CD8-positive, alpha-beta memory T cell (primary cell): ENCODE measurements around the gene NFX1. TPM values are rescaled to one million over a fixed set of nuclear protein-coding genes. Genes with fewer than 3 reads are reported as not detected.
A peak's percentile ranks its signal among the peaks of the same experiment; 100 is the strongest.
"Not testable (repeated sequence)": the region's sequence is repeated elsewhere in the genome, so short reads cannot be mapped to it uniquely, and the experiment has no call there.

ENCODE experiments used
- CTCF ChIA-PET: fragments of 350-600 bp; sonication (Branson Sonifier 250); formaldehyde crosslinking; loops from one replicate; lab custom pipeline; 2021; ENCODE audit warnings: antibody characterized with exemption; lab: Charles Lee
- POLR2A ChIA-PET: fragments of 350-600 bp; sonication (Branson Sonifier 250); formaldehyde crosslinking; loops from one replicate; lab custom pipeline; 2021; ENCODE audit warnings: antibody characterized with exemption; lab: Charles Lee
- DNase-seq, 5 donors: peaks; one replicate each; pipeline versions ENCODE4 v3.0.0 to v3.0.0-alpha.2; 2020 to 2022; ENCODE audit warnings: mixed read lengths in 1 of 5
- H3K27ac ChIP-seq: one replicate; pipeline ENCODE4 v1.7.0; 2013; ENCODE audit warnings: low read depth, mild to moderate bottlenecking, low read length, moderate library complexity
- H3K27me3 ChIP-seq: 2 replicates; pipeline ENCODE4 v1.7.0; 2013; ENCODE audit warnings: low read length, mild to moderate bottlenecking; ENCODE audit not compliant: insufficient read depth, poor library complexity, severe bottlenecking
- H3K36me3 ChIP-seq: 2 replicates; pipeline ENCODE4 v1.7.0; 2013; ENCODE audit warnings: mild to moderate bottlenecking, low read length, moderate library complexity; ENCODE audit not compliant: insufficient read depth
- H3K4me1 ChIP-seq: 2 replicates; pipeline ENCODE4 v1.7.0; 2013; ENCODE audit warnings: mild to moderate bottlenecking, low read length, moderate library complexity; ENCODE audit not compliant: insufficient read depth
- H3K4me3 ChIP-seq: 2 replicates; pipeline ENCODE4 v1.7.0; 2013; ENCODE audit warnings: mild to moderate bottlenecking, low read length
- H3K9me3 ChIP-seq: 2 replicates; pipeline ENCODE4 v1.7.0; 2013; ENCODE audit warnings: mild to moderate bottlenecking, low read length
- H3K27ac Mint-ChIP-seq, 8 donors: one replicate each; pipeline ENCODE4 v1.8.0; 2020 to 2021; ENCODE audit warnings: mixed read lengths in 8 of 8, mild to moderate bottlenecking in 6 of 8, inconsistent platforms in 3 of 8, moderate library complexity in 3 of 8
- H3K27me3 Mint-ChIP-seq, 2 donors: one replicate each; pipeline ENCODE4 v1.8.0; 2020 to 2021; ENCODE audit warnings: mixed read lengths in 2 of 2, mild to moderate bottlenecking in 1 of 2, moderate library complexity in 1 of 2
- H3K36me3 Mint-ChIP-seq, 3 donors: one replicate each; pipeline ENCODE4 v1.8.0; 2020 to 2021; ENCODE audit warnings: mixed read lengths in 3 of 3, inconsistent platforms in 1 of 3, mild to moderate bottlenecking in 1 of 3
- H3K4me1 Mint-ChIP-seq, 3 donors: one replicate each; pipeline ENCODE4 v1.8.0; 2020 to 2021; ENCODE audit warnings: mixed read lengths in 3 of 3, inconsistent platforms in 1 of 3, mild to moderate bottlenecking in 1 of 3
- H3K4me3 Mint-ChIP-seq, 7 donors: one replicate each; pipeline ENCODE4 v1.8.0; 2020 to 2021; ENCODE audit warnings: mixed read lengths in 7 of 7, mild to moderate bottlenecking in 6 of 7, moderate library complexity in 4 of 7, inconsistent platforms in 2 of 7
- H3K9me3 Mint-ChIP-seq, 5 donors: one replicate each; pipeline ENCODE4 v1.8.0; 2020 to 2022; ENCODE audit warnings: mixed read lengths in 5 of 5, mild to moderate bottlenecking in 3 of 5, moderate library complexity in 2 of 5, inconsistent platforms in 1 of 5
- polyA plus RNA-seq: library from polyadenylated mRNA; unstranded; fragments of 300-500 nt; fragmentation: Illumina TruSeq; gene quantifications from one replicate; pipeline ENCODE4 v1.2.3, GENCODE V29; 2021
- total RNA-seq, 2 experiments: library from RNA; stranded (reverse); gene quantifications; one replicate each; pipeline ENCODE4 v1.2.3, GENCODE V29; 2021

Gene NFX1
- total and polyA plus RNA-seq, 3 experiments from 2014 or later: 38.8 to 45.6 (median 42.7) TPM

- H3K27ac Mint-ChIP-seq, H3K4me1 ChIP-seq, POLR2A ChIA-PET, H3K4me3 ChIP-seq, H3K9me3 ChIP-seq, H3K4me1 Mint-ChIP-seq, DNase-seq, H3K4me3 Mint-ChIP-seq, H3K27ac ChIP-seq, H3K27me3 Mint-ChIP-seq, H3K27me3 ChIP-seq, H3K9me3 Mint-ChIP-seq: not testable (repeated sequence)
- peaks cover 0 to 81% (median 25%) of the 10 kb centered on the region in 3 donors for H3K36me3 Mint-ChIP-seq
- peaks cover 24% of the 10 kb centered on the region for H3K36me3 ChIP-seq
- CTCF ChIA-PET: interaction anchor here (3.0 kb wide), 1 partner anchor 10 kb away, joined by 15 read pairs; no protein-coding TSS in a partner anchor
These were observed 74.5 kb downstream of the NFX1 start for GRCh38 chr9:33364814-33365213.

- Histone ChIP-seq H3K27ac (no peak overlapping the region), H3K27me3 (no peaks in the 10 kb centered on the region), H3K36me3 (peaks cover 36% of the 10 kb centered on the region), H3K9me3 (no peaks in the 10 kb centered on the region), H3K4me1 (no peaks in the 10 kb centered on the region), H3K4me3 (no peak overlapping the region)
- peak overlapping the region in 2 of 8 donors; percentile 12 to 34 for H3K27ac Mint-ChIP-seq
- H3K4me3 Mint-ChIP-seq: no peak overlapping the region
- H3K27me3 Mint-ChIP-seq: no peaks in the 10 kb centered on the region
- ChIA-PET CTCF (no interaction called here), POLR2A (no interaction called here)
- H3K9me3 Mint-ChIP-seq: no peaks in the 10 kb centered on the region
- peaks cover 0 to 88% (median 34%) of the 10 kb centered on the region in 3 donors for H3K36me3 Mint-ChIP-seq
- DNase-seq: no peak
- H3K4me1 Mint-ChIP-seq: no peaks in the 10 kb centered on the region
These were observed 76.7 kb downstream of the NFX1 start for GRCh38 chr9:33366979-33367480.

GRCh38 chr9:33372900-33373299, 82.6 kb downstream of the NFX1 start:
- H3K27ac Mint-ChIP-seq: peak overlapping the region in 3 of 8 donors; percentile 52 to 72 (median 63)
- Histone ChIP-seq H3K4me1 (no peaks in the 10 kb centered on the region), H3K4me3 (no peak overlapping the region), H3K9me3 (no peaks in the 10 kb centered on the region), H3K27ac (no peak overlapping the region), H3K27me3 (no peaks in the 10 kb centered on the region), H3K36me3 (peaks cover 18% of the 10 kb centered on the region)
- H3K4me1 Mint-ChIP-seq: peaks cover 5 to 7% (median 7%) of the 10 kb centered on the region in 3 donors
- peaks cover 0 to 50% (median 16%) of the 10 kb centered on the region in 3 donors for H3K36me3 Mint-ChIP-seq
- DNase-seq: no peak
- H3K9me3 Mint-ChIP-seq: no peaks in the 10 kb centered on the region
- ChIA-PET CTCF (interaction anchor here (0.6 to 4.8 kb wide), 4 partner anchors 8 to 92 kb away, joined by 3 to 62 read pairs (median 4); no protein-coding TSS in a partner anchor), POLR2A (no interaction called here)
- H3K4me3 Mint-ChIP-seq: no peak overlapping the region
- peaks cover 0 to 2% of the 10 kb centered on the region in 2 donors for H3K27me3 Mint-ChIP-seq

GRCh38 chr9:33374190-33374589, 83.9 kb downstream of the NFX1 start:
- no peak overlapping the region for H3K27ac ChIP-seq
- Mint-ChIP-seq H3K27ac (peak overlapping the region in 2 of 8 donors; percentile 55 to 57), H3K36me3 (peaks cover 0 to 40% (median 12%) of the 10 kb centered on the region in 3 donors), H3K9me3 (no peaks in the 10 kb centered on the region), H3K27me3 (peaks cover 0 to 2% of the 10 kb centered on the region in 2 donors), H3K4me1 (peaks cover 5 to 7% (median 7%) of the 10 kb centered on the region in 3 donors), H3K4me3 (no peak overlapping the region)
- no peaks in the 10 kb centered on the region for H3K27me3 ChIP-seq
- no peak overlapping the region for H3K4me3 ChIP-seq
- no peaks in the 10 kb centered on the region for H3K9me3 ChIP-seq
- CTCF ChIA-PET: interaction anchor here (0.8 to 4.8 kb wide), 17 partner anchors 9 to 347 kb away, joined by 3 to 62 read pairs (median 5); partner anchors contain the start of gene NOL6
- POLR2A ChIA-PET: no interaction called here
- H3K4me1 ChIP-seq: no peaks in the 10 kb centered on the region
- peaks cover 18% of the 10 kb centered on the region for H3K36me3 ChIP-seq
- DNase-seq: no peak

- Mint-ChIP-seq H3K4me3 (no peak overlapping the region), H3K27ac (peak overlapping the region in 2 of 8 donors; percentile 39 to 79), H3K9me3 (no peaks in the 10 kb centered on the region), H3K27me3 (peaks cover 0 to 2% of the 10 kb centered on the region in 2 donors), H3K4me1 (peaks cover 5 to 7% (median 7%) of the 10 kb centered on the region in 3 donors), H3K36me3 (peaks cover 0 to 34% (median 9%) of the 10 kb centered on the region in 3 donors)
- no peaks in the 10 kb centered on the region for H3K27me3 ChIP-seq
- no peaks in the 10 kb centered on the region for H3K4me1 ChIP-seq
- ChIA-PET POLR2A (interaction anchor here (0.9 kb wide), 1 partner anchor 72 kb away, joined by 3 read pairs; the partner anchor contains the start of gene AQP3), CTCF (interaction anchor here (0.6 to 4.8 kb wide), 25 partner anchors 8 to 347 kb away, joined by 3 to 62 read pairs (median 4); partner anchors contain the start of gene NOL6)
- peaks cover 17% of the 10 kb centered on the region for H3K36me3 ChIP-seq
- H3K9me3 ChIP-seq: no peaks in the 10 kb centered on the region
- peak; percentile 32 to 72 (median 45) for DNase-seq
- no peak overlapping the region for H3K27ac ChIP-seq
- no peak overlapping the region for H3K4me3 ChIP-seq
These were observed 84.4 kb downstream of the NFX1 start for GRCh38 chr9:33374634-33375237.

- Mint-ChIP-seq H3K27ac (peak overlapping the region in 2 of 8 donors; percentile 79 to 84), H3K9me3 (no peaks in the 10 kb centered on the region), H3K4me1 (peaks cover 5 to 7% (median 7%) of the 10 kb centered on the region in 3 donors), H3K4me3 (no peak overlapping the region), H3K36me3 (peaks cover 0 to 28% (median 5%) of the 10 kb centered on the region in 3 donors), H3K27me3 (peaks cover 0 to 2% of the 10 kb centered on the region in 2 donors)
- Histone ChIP-seq H3K36me3 (peaks cover 11% of the 10 kb centered on the region), H3K4me1 (no peaks in the 10 kb centered on the region), H3K9me3 (no peaks in the 10 kb centered on the region), H3K27ac (no peak overlapping the region), H3K4me3 (no peak overlapping the region), H3K27me3 (no peaks in the 10 kb centered on the region)
- ChIA-PET CTCF (interaction anchor here (0.6 to 4.8 kb wide), 22 partner anchors 8 to 346 kb away, joined by 3 to 62 read pairs (median 4); partner anchors contain the start of gene NOL6), POLR2A (interaction anchor here (0.9 kb wide), 1 partner anchor 72 kb away, joined by 3 read pairs; the partner anchor contains the start of gene AQP3)
- no peak for DNase-seq
These were observed 85.0 kb downstream of the NFX1 start for GRCh38 chr9:33375238-33375840.

GRCh38 chr9:33375841-33376321, 85.6 kb downstream of the NFX1 start:
- DNase-seq: no peak
- no peak overlapping the region for H3K4me3 ChIP-seq
- H3K27me3 ChIP-seq: no peaks in the 10 kb centered on the region
- no peaks in the 10 kb centered on the region for H3K9me3 ChIP-seq
- no peaks in the 10 kb centered on the region for H3K4me1 ChIP-seq
- Mint-ChIP-seq H3K4me1 (peaks cover 5 to 7% (median 7%) of the 10 kb centered on the region in 3 donors), H3K36me3 (peaks cover 0 to 23% (median 5%) of the 10 kb centered on the region in 3 donors), H3K4me3 (no peak overlapping the region), H3K9me3 (no peaks in the 10 kb centered on the region), H3K27me3 (peaks cover 0 to 2% of the 10 kb centered on the region in 2 donors), H3K27ac (peak overlapping the region in 1 of 8 donors; percentile 84)
- POLR2A ChIA-PET: interaction anchor here (0.9 kb wide), 1 partner anchor 71 kb away, joined by 3 read pairs; the partner anchor contains the start of gene AQP3
- peaks cover 5% of the 10 kb centered on the region for H3K36me3 ChIP-seq
- CTCF ChIA-PET: interaction anchor here (1.4 to 4.8 kb wide), 8 partner anchors 11 to 106 kb away, joined by 3 to 62 read pairs (median 8); no protein-coding TSS in a partner anchor
- no peak overlapping the region for H3K27ac ChIP-seq
